Hepatocyte (in vitro differentiated cells): ENCODE results near the gene CARD18. TPM values are rescaled to one million over a fixed set of nuclear protein-coding genes. Genes with fewer than 3 reads are reported as not detected.

Experiments
- DNase-seq: peaks from one replicate; pipeline ENCODE4 v3.0.0-alpha.2; 2016; ENCODE audit warnings: low spot score
- H2AFZ ChIP-seq: fragments of 200-600 bp; sonication (generic); 2 replicates; pipeline ENCODE4 v1.6.0; 2016; ENCODE audit warnings: antibody characterized with exemption, mild to moderate bottlenecking
- H3K27ac ChIP-seq: fragments of 200-600 bp; sonication (generic); 2 replicates; pipeline ENCODE4 v1.5.1; 2016; ENCODE audit warnings: mild to moderate bottlenecking
- H3K27me3 ChIP-seq: fragments of 200-600 bp; sonication (generic); 2 replicates; pipeline ENCODE4 v1.6.1; 2016
- H3K36me3 ChIP-seq: fragments of 200-600 bp; sonication (generic); replicated peaks from 2 replicates; pipeline ENCODE4 v1.5.1; 2016; ENCODE audit warnings: low read depth; ENCODE audit not compliant: insufficient read depth
- H3K4me1 ChIP-seq: fragments of 200-600 bp; sonication (generic); 2 replicates; pipeline ENCODE4 v1.5.1; 2016; ENCODE audit warnings: mild to moderate bottlenecking, moderate library complexity; ENCODE audit not compliant: insufficient read depth
- H3K4me2 ChIP-seq: fragments of 200-600 bp; sonication (generic); 2 replicates; pipeline ENCODE4 v1.6.0; 2016
- H3K4me3 ChIP-seq: fragments of 200-600 bp; sonication (generic); 2 replicates; pipeline ENCODE4 v1.5.1; 2016; ENCODE audit warnings: mild to moderate bottlenecking
- H3K79me2 ChIP-seq: fragments of 200-600 bp; sonication (generic); 2 replicates; pipeline ENCODE4 v1.6.0; 2017; ENCODE audit warnings: mild to moderate bottlenecking
- H3K9me2 ChIP-seq: fragments of 200-600 bp; sonication (generic); replicated peaks from 2 replicates; pipeline ENCODE4 v1.6.0; 2017; ENCODE audit warnings: mild to moderate bottlenecking; ENCODE audit not compliant: insufficient read depth
- H3K9me3 ChIP-seq: fragments of 200-600 bp; sonication (generic); 2 replicates; pipeline ENCODE4 v1.5.1; 2016; ENCODE audit warnings: low read depth, mild to moderate bottlenecking
- H4K20me1 ChIP-seq: fragments of 200-600 bp; sonication (generic); 2 replicates; pipeline ENCODE4 v1.6.0; 2016; ENCODE audit warnings: mild to moderate bottlenecking; ENCODE audit not compliant: insufficient read depth, poor library complexity, severe bottlenecking
- EZH2 ChIP-seq: fragments of 200-600 bp; sonication (generic); IDR thresholded peaks from 2 replicates; pipeline ENCODE4 v1.6.1; 2016; ENCODE audit warnings: antibody characterized with exemption, mild to moderate bottlenecking, borderline replicate concordance
- EZH2phosphoT487 ChIP-seq: fragments of 200-600 bp; sonication (generic); IDR thresholded peaks from one replicate; pipeline ENCODE4 v1.6.1; 2018; ENCODE audit warnings: antibody characterized with exemption, mild to moderate bottlenecking, low read depth, moderate library complexity; ENCODE audit not compliant: unreplicated experiment, severe bottlenecking
- WGBS: methylation state at CpG from one replicate; pipeline ENCODE4 v1.1.6; 2016; ENCODE audit warnings: low lambda C conversion rate; ENCODE audit errors: missing lambda C conversion rate; 5-methylcytosine and 5-hydroxymethylcytosine counted together
- polyA plus RNA-seq: library from polyadenylated mRNA; unstranded; fragments of >200 nt; fragmentation: Nextera tagmentation; extraction: Ambion mirVana; gene quantifications from 2 replicates; pipeline ENCODE4 v1.2.1, GENCODE V29; 2016
- total RNA-seq: library from RNA; depleted of rRNA; stranded (reverse); fragments of >200 nt; gene quantifications from 2 replicates; pipeline ENCODE4 v1.2.3, GENCODE V29; 2014
- TF ChIP-seq, protein P1 (sequence below): fragments of 200-600 bp; sonication (generic); IDR thresholded peaks from 2 replicates; pipeline ENCODE4 v1.5.1; 2016; ENCODE audit warnings: antibody characterized with exemption, mild to moderate bottlenecking; ENCODE audit not compliant: poor library complexity

Gene CARD18
- total and polyA plus RNA-seq, 2 experiments from 2014 or later: not detected

- no peaks in the 10 kb centered on the region for H3K79me2 ChIP-seq
- H2AFZ ChIP-seq: no peak overlapping the region
- no peak overlapping the region for H3K27ac ChIP-seq
- H3K9me3 ChIP-seq: no peaks in the 10 kb centered on the region
- H3K27me3 ChIP-seq: no peaks in the 10 kb centered on the region
- H4K20me1 ChIP-seq: no peaks in the 10 kb centered on the region
- no peaks in the 10 kb centered on the region for H3K36me3 ChIP-seq
- no peak for DNase-seq
- no peak overlapping the region for H3K4me2 ChIP-seq
- H3K4me3 ChIP-seq: no peak overlapping the region
- H3K4me1 ChIP-seq: peaks cover 4% of the 10 kb centered on the region
- no peak for TF ChIP-seq EZH2phosphoT487
- H3K9me2 ChIP-seq: no peaks in the 10 kb centered on the region
Measured at GRCh38 chr11:105177658-105178057, 38.1 kb upstream of the CARD18 start.

DNA sequence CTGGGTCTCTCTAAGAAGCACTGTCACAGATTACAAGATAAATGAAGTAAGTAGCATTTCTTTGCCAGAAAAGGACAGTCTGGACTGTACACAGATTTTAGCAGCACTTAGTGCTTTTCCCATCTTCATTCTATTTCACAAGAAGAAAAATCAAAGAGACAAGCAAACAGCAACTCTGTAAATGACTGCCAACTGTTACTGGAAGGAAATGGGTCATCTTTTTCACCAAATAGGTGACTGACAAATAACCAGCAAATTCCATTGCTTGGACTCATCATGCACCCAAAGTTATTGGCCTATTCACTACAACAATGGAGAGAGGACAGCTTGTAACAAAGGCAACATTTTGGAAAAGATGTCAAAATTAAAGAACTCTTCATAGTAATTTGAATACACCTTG, 28.9 kb upstream of the CARD18 start:
- H3K27me3 ChIP-seq: no peaks in the 10 kb centered on the region
- no peak for DNase-seq
- no peaks in the 10 kb centered on the region for H3K36me3 ChIP-seq
- TF ChIP-seq EZH2 (no peak), EZH2phosphoT487 (no peak)
- TF ChIP-seq, protein P1, sequence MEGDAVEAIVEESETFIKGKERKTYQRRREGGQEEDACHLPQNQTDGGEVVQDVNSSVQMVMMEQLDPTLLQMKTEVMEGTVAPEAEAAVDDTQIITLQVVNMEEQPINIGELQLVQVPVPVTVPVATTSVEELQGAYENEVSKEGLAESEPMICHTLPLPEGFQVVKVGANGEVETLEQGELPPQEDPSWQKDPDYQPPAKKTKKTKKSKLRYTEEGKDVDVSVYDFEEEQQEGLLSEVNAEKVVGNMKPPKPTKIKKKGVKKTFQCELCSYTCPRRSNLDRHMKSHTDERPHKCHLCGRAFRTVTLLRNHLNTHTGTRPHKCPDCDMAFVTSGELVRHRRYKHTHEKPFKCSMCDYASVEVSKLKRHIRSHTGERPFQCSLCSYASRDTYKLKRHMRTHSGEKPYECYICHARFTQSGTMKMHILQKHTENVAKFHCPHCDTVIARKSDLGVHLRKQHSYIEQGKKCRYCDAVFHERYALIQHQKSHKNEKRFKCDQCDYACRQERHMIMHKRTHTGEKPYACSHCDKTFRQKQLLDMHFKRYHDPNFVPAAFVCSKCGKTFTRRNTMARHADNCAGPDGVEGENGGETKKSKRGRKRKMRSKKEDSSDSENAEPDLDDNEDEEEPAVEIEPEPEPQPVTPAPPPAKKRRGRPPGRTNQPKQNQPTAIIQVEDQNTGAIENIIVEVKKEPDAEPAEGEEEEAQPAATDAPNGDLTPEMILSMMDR: no peak
- H4K20me1 ChIP-seq: no peaks in the 10 kb centered on the region
- no peaks in the 10 kb centered on the region for H3K4me1 ChIP-seq
- no peak overlapping the region for H3K4me3 ChIP-seq
- H3K9me3 ChIP-seq: no peaks in the 10 kb centered on the region
- no peaks in the 10 kb centered on the region for H3K79me2 ChIP-seq
- H3K4me2 ChIP-seq: no peak overlapping the region
- no peaks in the 10 kb centered on the region for H3K9me2 ChIP-seq
- H3K27ac ChIP-seq: no peak overlapping the region
- H2AFZ ChIP-seq: no peak overlapping the region

GRCh38 chr11:105167244-105167643, 27.7 kb upstream of the CARD18 start:
- H3K9me2 ChIP-seq: no peaks in the 10 kb centered on the region
- no peak overlapping the region for H3K4me3 ChIP-seq
- no peak for DNase-seq
- whole genome bisulfite sequencing: 98% methylated on average over 3 of the region's 3 CpGs
- no peak overlapping the region for H3K27ac ChIP-seq
- H3K36me3 ChIP-seq: no peaks in the 10 kb centered on the region
- no peaks in the 10 kb centered on the region for H3K79me2 ChIP-seq
- H3K27me3 ChIP-seq: no peaks in the 10 kb centered on the region
- H2AFZ ChIP-seq: no peak overlapping the region
- TF ChIP-seq EZH2: no peak
- no peak for TF ChIP-seq EZH2phosphoT487
- TF ChIP-seq, protein P1: no peak
- H3K4me1 ChIP-seq: no peaks in the 10 kb centered on the region
- H4K20me1 ChIP-seq: no peaks in the 10 kb centered on the region
- H3K4me2 ChIP-seq: no peak overlapping the region
- no peaks in the 10 kb centered on the region for H3K9me3 ChIP-seq

GRCh38 chr11:105164208-105164607, 24.6 kb upstream of the CARD18 start:
- DNase-seq: no peak
- Histone ChIP-seq H3K36me3 (no peaks in the 10 kb centered on the region), H3K4me3 (no peak overlapping the region), H3K9me2 (no peaks in the 10 kb centered on the region), H2AFZ (no peak overlapping the region), H3K27me3 (no peaks in the 10 kb centered on the region), H4K20me1 (no peaks in the 10 kb centered on the region), H3K4me2 (no peak overlapping the region), H3K9me3 (no peaks in the 10 kb centered on the region), H3K4me1 (no peaks in the 10 kb centered on the region), H3K27ac (no peak overlapping the region), H3K79me2 (no peaks in the 10 kb centered on the region)
- 95% methylated on average over 4 of the region's 4 CpGs for WGBS
- TF ChIP-seq EZH2phosphoT487: no peak
- TF ChIP-seq, protein P1: no peak
- no peak for TF ChIP-seq EZH2
